Keratinocyte (primary cell): Measurements from ENCODE around the gene TFDP1. TPM values are rescaled to one million over a fixed set of nuclear protein-coding genes. Genes with fewer than 3 reads are reported as not detected.

Experiments
- DNase-seq: peaks from one replicate; pipeline ENCODE4 v3.0.0-alpha.2; 2011; ENCODE audit warnings: low read depth, missing footprints, low spot score
- FAIRE-seq: peaks from 2 replicates; lab custom pipeline; 2011; peaks lifted over from hg19 to GRCh38; lab: Jason Lieb, UNC
- H2AFZ ChIP-seq: 2 replicates; pipeline ENCODE4 v1.6.0; 2012; ENCODE audit warnings: low read length, control low read depth, inconsistent platforms; ENCODE audit not compliant: control insufficient read depth
- H3K27ac ChIP-seq: 2 replicates; pipeline ENCODE4 v1.5.1; 2011; ENCODE audit warnings: low read length; ENCODE audit not compliant: control insufficient read depth, insufficient read depth
- H3K27me3 ChIP-seq: 3 replicates; pipeline ENCODE4 v1.6.0; 2011; ENCODE audit warnings: low read length; ENCODE audit not compliant: control insufficient read depth, insufficient read depth; ENCODE audit errors: extremely low read depth
- H3K36me3 ChIP-seq, 2 experiments: 2 replicates in 1 of 2; 3 replicates in 1 of 2; pipeline ENCODE4 v1.5.1; 2011; ENCODE audit warnings: low read length in 2 of 2, mild to moderate bottlenecking in 1 of 2; ENCODE audit not compliant: control insufficient read depth in 2 of 2, insufficient read depth in 2 of 2; ENCODE audit errors: extremely low read depth in 1 of 2
- H3K4me1 ChIP-seq: 3 replicates; pipeline ENCODE4 v1.5.1; 2011; ENCODE audit warnings: low read length; ENCODE audit not compliant: control insufficient read depth, insufficient read depth; ENCODE audit errors: extremely low read depth
- H3K4me2 ChIP-seq: 3 replicates; pipeline ENCODE4 v1.6.0; 2011; ENCODE audit warnings: low read depth, low read length; ENCODE audit not compliant: control insufficient read depth, insufficient read depth; ENCODE audit errors: extremely low read depth
- H3K4me3 ChIP-seq, 3 experiments: fragments of 200-600 bp in 1 of 3; sonication (generic) in 1 of 3; 2 replicates in 2 of 3; 3 replicates in 1 of 3; pipeline ENCODE4 v1.5.1; 2011 to 2016; ENCODE audit warnings: low read length in 3 of 3, mild to moderate bottlenecking in 3 of 3, control low read depth in 2 of 3, inconsistent platforms in 1 of 3, low read depth in 1 of 3, mixed read lengths in 1 of 3, mixed run types in 1 of 3, moderate library complexity in 1 of 3; ENCODE audit not compliant: control insufficient read depth in 2 of 3, insufficient read depth in 2 of 3; ENCODE audit errors: extremely low read depth in 1 of 3
- H3K79me2 ChIP-seq: 2 replicates; pipeline ENCODE4 v1.6.0; 2012; ENCODE audit warnings: low read length; ENCODE audit not compliant: control insufficient read depth, insufficient read depth
- H3K9ac ChIP-seq: 3 replicates; pipeline ENCODE4 v1.6.0; 2011; ENCODE audit warnings: low read length; ENCODE audit not compliant: control insufficient read depth, insufficient read depth; ENCODE audit errors: extremely low read depth
- H3K9me1 ChIP-seq: 3 replicates; pipeline ENCODE4 v1.6.0; 2011; ENCODE audit warnings: low read length; ENCODE audit not compliant: control insufficient read depth, insufficient read depth; ENCODE audit errors: extremely low read depth
- H3K9me3 ChIP-seq: 2 replicates; pipeline ENCODE4 v1.5.1; 2012; ENCODE audit warnings: low read depth, low read length; ENCODE audit not compliant: control insufficient read depth
- H4K20me1 ChIP-seq: 3 replicates; pipeline ENCODE4 v1.6.0; 2011; ENCODE audit warnings: low read length; ENCODE audit not compliant: control insufficient read depth, insufficient read depth; ENCODE audit errors: extremely low read depth
- CTCF ChIP-seq, 3 experiments: IDR thresholded peaks in 1 of 3; conservative IDR thresholded peaks in 1 of 3; optimal IDR thresholded peaks in 1 of 3; 2 replicates in 2 of 3; 3 replicates in 1 of 3; pipeline versions ENCODE3 to v1.5.1; 2011; ENCODE audit warnings: low read length in 3 of 3, mild to moderate bottlenecking in 3 of 3, moderate library complexity in 2 of 3, control low read depth in 1 of 3, inconsistent platforms in 1 of 3; ENCODE audit not compliant: insufficient read depth in 2 of 3; ENCODE audit errors: extremely low read depth in 1 of 3
- EZH2 ChIP-seq: IDR thresholded peaks from one replicate; pipeline ENCODE4 v1.6.1; 2012; ENCODE audit warnings: inconsistent platforms, mild to moderate bottlenecking, low read length, moderate library complexity
- dilution Hi-C: fragments of 300-500 bp; cut with MboI; formaldehyde crosslinking; loops from one replicate; pipeline ENCODE4 v1.7.0; 2020; ENCODE audit warnings: low sequenced_read_pairs; ENCODE audit not compliant: extremely low pct_ligation_motif_present
- polyA plus RNA-seq, 5 experiments: library from polyadenylated mRNA; depleted of rRNA in 3 of 5; stranded (reverse) in 3 of 5; stranded (forward) in 1 of 5; unstranded in 1 of 5; fragments of >200 nt; gene quantifications; 1 replicate in 1 of 5; 2 replicates in 3 of 5; 3 replicates in 1 of 5; pipeline versions ENCODE4 v1.2.1 to v1.2.3, GENCODE V29; 2011 to 2012; ENCODE audit warnings: missing spikeins in 2 of 5, low read depth in 1 of 5, low replicate concordance in 1 of 5

The TFDP1 gene
- polyA plus RNA-seq, 1 donor (not counting 4 experiments of a cell fraction or from before 2014, with no cell fraction given): 105 TPM

DNA sequence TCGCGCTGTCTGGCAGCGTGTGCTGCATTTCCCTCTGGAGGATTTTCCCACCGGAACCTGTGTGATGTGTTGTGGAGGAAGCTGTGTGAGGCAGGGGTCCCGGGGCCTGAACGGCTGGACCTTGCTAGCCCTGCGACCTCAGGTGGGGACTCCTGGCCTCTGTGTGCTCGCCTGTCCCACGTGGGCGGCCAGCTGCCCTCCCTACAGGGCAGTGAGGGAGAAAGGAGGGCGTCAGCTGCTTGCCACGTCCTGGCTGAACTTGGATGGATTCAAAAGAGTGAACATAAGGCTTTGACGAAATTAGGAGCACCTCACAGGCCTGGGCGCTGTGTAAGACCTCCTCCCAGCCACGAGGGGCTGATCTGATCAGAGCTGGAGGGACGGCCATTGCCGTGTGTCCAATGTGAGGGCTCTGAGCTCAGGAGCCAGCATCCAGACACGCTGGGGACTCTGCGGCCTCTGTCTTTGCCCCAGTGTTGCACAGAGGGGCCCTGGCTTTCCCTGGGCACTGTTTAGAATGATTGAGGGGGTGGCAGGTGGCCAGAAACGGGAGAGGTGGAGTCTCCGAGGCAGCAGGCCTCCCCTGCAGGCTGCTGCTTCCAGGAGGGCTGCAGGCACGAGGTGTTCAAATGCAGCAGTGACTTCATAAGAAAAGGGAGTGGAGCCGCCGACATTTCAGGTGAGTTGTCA is 13.0 kb downstream of the TFDP1 start:
- no peak for FAIRE-seq

DNA sequence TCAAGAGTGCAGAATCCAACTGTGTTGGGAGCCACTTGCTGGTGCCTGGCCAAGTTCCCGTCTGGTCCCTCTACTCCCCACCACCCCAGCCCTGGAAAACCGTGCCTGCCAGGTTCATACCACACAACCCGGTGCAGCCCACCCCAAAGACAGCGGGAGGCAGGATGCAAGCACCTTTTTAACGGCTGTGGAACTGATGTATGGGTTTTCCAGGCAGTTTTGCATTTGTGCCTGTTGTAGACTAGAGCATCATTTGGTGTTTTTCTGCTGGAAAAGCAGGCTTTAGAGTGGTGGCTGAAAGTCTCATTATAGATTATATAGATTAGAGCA is 13.5 kb downstream of the TFDP1 start:
- Histone ChIP-seq H3K4me3 (no peak overlapping the region), H4K20me1 (peaks cover 26% of the 10 kb centered on the region), H3K9me1 (no peaks in the 10 kb centered on the region), H3K4me2 (no peak overlapping the region), H3K36me3 (peaks cover 35 to 41% of the 10 kb centered on the region in 2 experiments), H3K27me3 (no peaks in the 10 kb centered on the region), H3K9me3 (no peaks in the 10 kb centered on the region), H3K79me2 (peaks cover 96% of the 10 kb centered on the region), H2AFZ (no peak overlapping the region), H3K9ac (no peak overlapping the region), H3K27ac (no peak overlapping the region), H3K4me1 (no peaks in the 10 kb centered on the region)
- FAIRE-seq (no peak), DNase-seq (no peak)
- dilution Hi-C loops: no loop called here
- no peak for TF ChIP-seq EZH2
- no peak for TF ChIP-seq CTCF (optimal IDR thresholded peaks at IDR 0.05 in 1 of 3, IDR thresholded peaks at IDR 0.05 in 1 of 3, conservative IDR thresholded peaks at IDR 0.05 in 1 of 3; ENCODE audit: extremely low read depth in 1 of 3, insufficient read depth in 2 of 3, low read length in 3 of 3)

More for the DNA sequence above, 13.0 kb downstream of the TFDP1 start:
- Histone ChIP-seq H4K20me1 (peaks cover 30% of the 10 kb centered on the region), H3K27ac (no peak overlapping the region), H3K4me2 (no peak overlapping the region), H3K9me1 (no peaks in the 10 kb centered on the region), H3K9ac (no peak overlapping the region), H3K79me2 (peaks cover 96% of the 10 kb centered on the region), H3K36me3 (peaks cover 35 to 41% of the 10 kb centered on the region in 2 experiments), H3K4me1 (no peaks in the 10 kb centered on the region), H3K27me3 (no peaks in the 10 kb centered on the region), H2AFZ (no peak overlapping the region), H3K4me3 (no peak overlapping the region), H3K9me3 (no peaks in the 10 kb centered on the region)
- DNase-seq: no peak
- TF ChIP-seq EZH2: no peak
- no peak for TF ChIP-seq CTCF (optimal IDR thresholded peaks at IDR 0.05 in 1 of 3, IDR thresholded peaks at IDR 0.05 in 1 of 3, conservative IDR thresholded peaks at IDR 0.05 in 1 of 3; ENCODE audit: extremely low read depth in 1 of 3, insufficient read depth in 2 of 3, low read length in 3 of 3)
- dilution Hi-C loops: no loop called here
